Cardiac muscle cell (in vitro differentiated cells and primary cell): Measurements from ENCODE around the gene DDX28. TPM values are rescaled to one million over a fixed set of nuclear protein-coding genes. Genes with fewer than 3 reads are reported as not detected.
A peak's percentile ranks its signal among the peaks of the same experiment; 100 is the strongest.
"Not testable (repeated sequence)": the region's sequence is repeated elsewhere in the genome, so short reads cannot be mapped to it uniquely, and the experiment has no call there.

Experiments used
- DNase-seq, 2 donors: peaks; one replicate each; pipeline versions ENCODE4 v3.0.0 to v3.0.0-alpha.2; 2010 to 2017; ENCODE audit warnings: low read depth in 1 of 2, low spot score in 1 of 2
- H3K27ac ChIP-seq: fragments of 200-600 bp; sonication (generic); 2 replicates; pipeline ENCODE4 v1.5.1; 2016
- H3K27me3 ChIP-seq: fragments of 200-600 bp; sonication (generic); 2 replicates; pipeline ENCODE4 v1.6.0; 2016; ENCODE audit warnings: control low read depth
- H3K36me3 ChIP-seq: fragments of 200-600 bp; sonication (generic); 2 replicates; pipeline ENCODE4 v1.5.1; 2016; ENCODE audit warnings: control low read depth
- H3K4me1 ChIP-seq: fragments of 200-600 bp; sonication (generic); 2 replicates; pipeline ENCODE4 v1.8.1; 2017; ENCODE audit warnings: low read depth, mild to moderate bottlenecking, mixed run types
- H3K4me3 ChIP-seq: fragments of 200-600 bp; sonication (generic); 2 replicates; pipeline ENCODE4 v1.5.1; 2016; ENCODE audit warnings: mild to moderate bottlenecking
- H3K9me3 ChIP-seq: fragments of 200-600 bp; sonication (generic); 2 replicates; pipeline ENCODE4 v1.5.1; 2017; ENCODE audit warnings: low read depth, mild to moderate bottlenecking, control low read depth
- CTCF ChIP-seq: IDR thresholded peaks from 2 replicates; pipeline ENCODE4 v1.5.1; 2012; ENCODE audit warnings: low read depth, mild to moderate bottlenecking, low read length
- polyA plus RNA-seq: library from polyadenylated mRNA; unstranded; fragments of >200 nt; fragmentation: Nextera tagmentation; extraction: Ambion mirVana; gene quantifications from 2 replicates; pipeline ENCODE4 v1.2.1, GENCODE V29; 2016
- total RNA-seq: library from RNA; depleted of rRNA; stranded (reverse); fragments of >200 nt; gene quantifications from 2 replicates; pipeline ENCODE4 v1.2.3, GENCODE V29; 2016

The DDX28 gene
- total and polyA plus RNA-seq, 2 experiments from 2014 or later, result 15.3 to 20.1 TPM

GRCh38 chr16:68035227-68035626, 12.2 kb upstream of the DDX28 start:
- no peak overlapping the region for H3K27ac ChIP-seq
- TF ChIP-seq CTCF, result no peak
- no peak for DNase-seq
- no peaks in the 10 kb centered on the region for H3K27me3 ChIP-seq
- no peaks in the 10 kb centered on the region for H3K4me1 ChIP-seq
- no peaks in the 10 kb centered on the region for H3K9me3 ChIP-seq
- no peak overlapping the region for H3K4me3 ChIP-seq
- no peaks in the 10 kb centered on the region for H3K36me3 ChIP-seq

- Histone ChIP-seq H3K4me1 (no peaks in the 10 kb centered on the region), H3K9me3 (no peaks in the 10 kb centered on the region), H3K4me3 (no peak overlapping the region), H3K36me3 (no peaks in the 10 kb centered on the region), H3K27me3 (no peaks in the 10 kb centered on the region), H3K27ac (no peak overlapping the region)
- no peak for TF ChIP-seq CTCF
- no peak for DNase-seq
Observed at GRCh38 chr16:68033101-68033500, 10.1 kb upstream of the DDX28 start.

- Histone ChIP-seq H3K27ac (no peak overlapping the region), H3K4me1 (no peaks in the 10 kb centered on the region), H3K9me3 (no peaks in the 10 kb centered on the region), H3K27me3 (no peaks in the 10 kb centered on the region), H3K4me3 (no peak overlapping the region), H3K36me3 (no peaks in the 10 kb centered on the region)
- no peak for DNase-seq
- TF ChIP-seq CTCF, result no peak
Observed at GRCh38 chr16:68031951-68032350, 8.9 kb upstream of the DDX28 start.

GRCh38 chr16:68030108-68030507, 7.1 kb upstream of the DDX28 start:
- not testable (repeated sequence) for H3K4me1 ChIP-seq, H3K36me3 ChIP-seq, H3K9me3 ChIP-seq, H3K27ac ChIP-seq, H3K27me3 ChIP-seq, H3K4me3 ChIP-seq
- peak in 1 of 2 donors; percentile 67 for DNase-seq

GRCh38 chr16:68028996-68029395, 6.0 kb upstream of the DDX28 start:
- no peaks in the 10 kb centered on the region for H3K27me3 ChIP-seq
- no peaks in the 10 kb centered on the region for H3K9me3 ChIP-seq
- H3K4me3 ChIP-seq, result no peak overlapping the region
- no peak overlapping the region for H3K27ac ChIP-seq
- no peaks in the 10 kb centered on the region for H3K4me1 ChIP-seq
- no peak for TF ChIP-seq CTCF
- DNase-seq, result no peak
- no peaks in the 10 kb centered on the region for H3K36me3 ChIP-seq

- TF ChIP-seq CTCF, result no peak
- Histone ChIP-seq H3K4me1 (peaks cover 8% of the 10 kb centered on the region), H3K27me3 (no peaks in the 10 kb centered on the region), H3K4me3 (peak overlapping the region; percentile 85), H3K27ac (peak overlapping the region; percentile 95), H3K36me3 (no peaks in the 10 kb centered on the region), H3K9me3 (no peaks in the 10 kb centered on the region)
- DNase-seq, result no peak
Observed at GRCh38 chr16:68022278-68022727, 729 bp downstream of the DDX28 start.
